HG03460 (cell line): Measurements from ENCODE around the gene VIL1.

Experiments used
- ATAC-seq: cut with Tn5 transposase; IDR thresholded peaks from one replicate; pipeline ENCODE4 v1.9.1; 2021; ENCODE audit not compliant: unreplicated experiment

Gene VIL1

GRCh38 chr2:218482651-218483050 lies 63.7 kb downstream of the VIL1 start:
- ATAC-seq, result no peak

- ATAC-seq, result no peak
Measured at GRCh38 chr2:218485986-218486667, 67.2 kb downstream of the VIL1 start.

- no peak for ATAC-seq
Measured at GRCh38 chr2:218500501-218501060, 81.7 kb downstream of the VIL1 start.

GRCh38 chr2:218501665-218502064 lies 82.7 kb downstream of the VIL1 start:
- no peak for ATAC-seq
